ENCODE results near the gene CCDC15.

- TF ChIP-seq, protein P1, sequence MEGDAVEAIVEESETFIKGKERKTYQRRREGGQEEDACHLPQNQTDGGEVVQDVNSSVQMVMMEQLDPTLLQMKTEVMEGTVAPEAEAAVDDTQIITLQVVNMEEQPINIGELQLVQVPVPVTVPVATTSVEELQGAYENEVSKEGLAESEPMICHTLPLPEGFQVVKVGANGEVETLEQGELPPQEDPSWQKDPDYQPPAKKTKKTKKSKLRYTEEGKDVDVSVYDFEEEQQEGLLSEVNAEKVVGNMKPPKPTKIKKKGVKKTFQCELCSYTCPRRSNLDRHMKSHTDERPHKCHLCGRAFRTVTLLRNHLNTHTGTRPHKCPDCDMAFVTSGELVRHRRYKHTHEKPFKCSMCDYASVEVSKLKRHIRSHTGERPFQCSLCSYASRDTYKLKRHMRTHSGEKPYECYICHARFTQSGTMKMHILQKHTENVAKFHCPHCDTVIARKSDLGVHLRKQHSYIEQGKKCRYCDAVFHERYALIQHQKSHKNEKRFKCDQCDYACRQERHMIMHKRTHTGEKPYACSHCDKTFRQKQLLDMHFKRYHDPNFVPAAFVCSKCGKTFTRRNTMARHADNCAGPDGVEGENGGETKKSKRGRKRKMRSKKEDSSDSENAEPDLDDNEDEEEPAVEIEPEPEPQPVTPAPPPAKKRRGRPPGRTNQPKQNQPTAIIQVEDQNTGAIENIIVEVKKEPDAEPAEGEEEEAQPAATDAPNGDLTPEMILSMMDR (IDR thresholded peaks at IDR 0.05), result no peak
- TF ChIP-seq POLR2A (IDR thresholded peaks at IDR 0.05) (no peak), POLR2AphosphoS5 (IDR thresholded peaks at IDR 0.05; ENCODE audit: insufficient read depth in 1 of 2, low read depth in 1 of 2) (no peak)
These were observed 38.2 kb upstream of the CCDC15 start for GRCh38 chr11:124915541-124916369.

All from vagina (tissue), 2 donors.